Astrocyte of the spinal cord (primary cell): ENCODE results near the gene TULP4.
A peak's percentile ranks its signal among the peaks of the same experiment; 100 is the strongest.

Source experiments
- DNase-seq: peaks from one replicate; pipeline ENCODE4 v3.0.0; 2011; ENCODE audit warnings: low read depth, low spot score
- H3K4me3 ChIP-seq: 2 replicates; pipeline ENCODE4 v1.5.1; 2011; ENCODE audit warnings: low read depth, mild to moderate bottlenecking, low read length, moderate library complexity
- CTCF ChIP-seq: IDR thresholded peaks from 2 replicates; pipeline ENCODE4 v1.5.1; 2012; ENCODE audit warnings: low read depth, mild to moderate bottlenecking, low read length, inconsistent platforms
- in situ Hi-C: cut with HindIII; loops from 2 replicates; pipeline ENCODE4 v1.10.0; 2017; ENCODE audit warnings: low sequenced_read_pairs

The TULP4 gene

GRCh38 chr6:158481690-158482473 lies 169.6 kb downstream of the TULP4 start:
- no peak for TF ChIP-seq CTCF
- in situ Hi-C loops: no loop called here
- H3K4me3 ChIP-seq: no peak overlapping the region
- peak; percentile 83 for DNase-seq

- no peak for TF ChIP-seq CTCF
- in situ Hi-C loops: no loop called here
- no peak overlapping the region for H3K4me3 ChIP-seq
- no peak for DNase-seq
Measured at GRCh38 chr6:158485431-158485830, 173.2 kb downstream of the TULP4 start.

GRCh38 chr6:158487495-158487894 lies 175.2 kb downstream of the TULP4 start:
- in situ Hi-C loops: no loop called here
- DNase-seq: no peak
- TF ChIP-seq CTCF: no peak
- no peak overlapping the region for H3K4me3 ChIP-seq

GRCh38 chr6:158488065-158488464 lies 175.8 kb downstream of the TULP4 start:
- no peak overlapping the region for H3K4me3 ChIP-seq
- peak; percentile 95 for DNase-seq
- TF ChIP-seq CTCF: no peak
- in situ Hi-C loops: no loop called here

GRCh38 chr6:158489441-158489840 lies 177.2 kb downstream of the TULP4 start:
- in situ Hi-C loops: no loop called here

GRCh38 chr6:158492881-158493280 lies 180.6 kb downstream of the TULP4 start:
- DNase-seq: no peak
- TF ChIP-seq CTCF: no peak
- in situ Hi-C loops: no loop called here
- H3K4me3 ChIP-seq: no peak overlapping the region

More at GRCh38 chr6:158489441-158489840, 177.2 kb downstream of the TULP4 start:
- no peak for TF ChIP-seq CTCF
- H3K4me3 ChIP-seq: no peak overlapping the region
- DNase-seq: no peak
